ENCODE results near the gene NCK2. TPM values are rescaled to one million over a fixed set of nuclear protein-coding genes. Genes with fewer than 3 reads are reported as not detected.

Gene NCK2
- polyA plus RNA-seq, 1 experiment = 20.5 TPM

DNA sequence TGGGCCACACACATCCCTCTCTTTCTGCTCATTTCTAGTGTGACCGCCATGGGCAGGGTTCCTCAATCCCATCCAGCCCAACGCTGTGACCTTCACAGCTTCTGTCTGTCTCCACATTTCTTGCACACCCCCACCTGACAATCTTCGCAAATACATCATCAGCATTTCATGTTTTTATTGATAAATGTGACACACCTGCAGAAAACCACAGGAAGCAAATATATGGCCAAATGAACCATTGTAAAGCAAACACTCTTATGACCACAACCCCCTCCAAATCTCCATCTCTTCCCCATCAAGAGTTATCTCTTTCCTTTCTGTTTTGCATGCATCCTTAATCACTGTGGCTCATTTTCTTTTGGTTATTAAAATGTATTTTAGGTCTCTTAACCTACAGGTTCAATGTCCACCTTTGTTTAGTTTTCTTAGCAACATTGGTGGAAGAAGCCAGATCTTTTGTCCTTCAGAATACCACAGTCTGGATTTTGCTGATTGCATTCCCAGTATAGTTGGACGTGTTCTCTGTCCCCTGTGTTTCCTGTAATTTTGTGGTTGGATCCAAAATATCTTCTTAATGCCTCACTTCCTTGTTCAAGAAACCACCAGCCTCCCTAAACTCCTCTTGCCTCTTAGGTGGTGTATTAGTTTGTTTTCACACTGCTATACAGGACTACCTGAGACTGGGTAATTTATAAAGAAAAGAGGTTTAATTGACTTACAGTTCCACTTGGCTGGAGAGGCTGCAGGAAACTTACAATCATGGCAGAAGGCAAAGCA lies 9.8 kb upstream of the NCK2 start:
- CTCF ChIA-PET = no interaction called here
- Histone ChIP-seq H3K9me3 (ENCODE audit: control insufficient read depth, insufficient read depth, low read length) (no peaks in the 10 kb centered on the region), H3K27ac (ENCODE audit: low read depth, low read length) (no peak overlapping the region), H3K27me3 (ENCODE audit: control insufficient read depth, insufficient read depth, low read length) (peaks cover 7% of the 10 kb centered on the region), H3K4me3 (ENCODE audit: low read depth, low read length) (no peak overlapping the region)
- DNase-seq (ENCODE audit: low read depth, low spot score) = no peak
- POLR2A ChIA-PET = no interaction called here
- TF ChIP-seq, protein P1, sequence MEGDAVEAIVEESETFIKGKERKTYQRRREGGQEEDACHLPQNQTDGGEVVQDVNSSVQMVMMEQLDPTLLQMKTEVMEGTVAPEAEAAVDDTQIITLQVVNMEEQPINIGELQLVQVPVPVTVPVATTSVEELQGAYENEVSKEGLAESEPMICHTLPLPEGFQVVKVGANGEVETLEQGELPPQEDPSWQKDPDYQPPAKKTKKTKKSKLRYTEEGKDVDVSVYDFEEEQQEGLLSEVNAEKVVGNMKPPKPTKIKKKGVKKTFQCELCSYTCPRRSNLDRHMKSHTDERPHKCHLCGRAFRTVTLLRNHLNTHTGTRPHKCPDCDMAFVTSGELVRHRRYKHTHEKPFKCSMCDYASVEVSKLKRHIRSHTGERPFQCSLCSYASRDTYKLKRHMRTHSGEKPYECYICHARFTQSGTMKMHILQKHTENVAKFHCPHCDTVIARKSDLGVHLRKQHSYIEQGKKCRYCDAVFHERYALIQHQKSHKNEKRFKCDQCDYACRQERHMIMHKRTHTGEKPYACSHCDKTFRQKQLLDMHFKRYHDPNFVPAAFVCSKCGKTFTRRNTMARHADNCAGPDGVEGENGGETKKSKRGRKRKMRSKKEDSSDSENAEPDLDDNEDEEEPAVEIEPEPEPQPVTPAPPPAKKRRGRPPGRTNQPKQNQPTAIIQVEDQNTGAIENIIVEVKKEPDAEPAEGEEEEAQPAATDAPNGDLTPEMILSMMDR (IDR thresholded peaks at IDR 0.05; ENCODE audit: low read depth, low read length) = no peak

DNA sequence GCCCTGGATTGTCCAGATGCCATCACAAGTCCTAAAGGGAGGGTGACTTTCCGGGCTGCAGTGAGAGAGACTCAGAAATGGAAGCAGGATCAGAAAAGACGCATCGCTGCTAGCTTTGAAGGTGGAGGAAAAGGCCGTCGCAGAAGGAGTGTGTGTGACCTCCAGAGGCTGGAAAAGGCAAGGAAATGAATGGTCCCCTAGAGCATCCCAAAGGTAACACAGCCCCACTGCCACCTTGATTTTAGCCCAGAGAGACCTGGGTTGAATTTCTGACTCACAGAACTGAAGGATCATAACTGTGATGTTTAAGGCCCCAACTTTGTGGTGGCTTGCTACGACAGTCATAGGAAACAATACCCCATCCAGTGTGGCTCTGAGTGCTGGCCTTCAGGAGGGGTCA lies 8.6 kb upstream of the NCK2 start:
- TF ChIP-seq, protein P1 (IDR thresholded peaks at IDR 0.05; ENCODE audit: low read depth, low read length) = no peak
- ChIA-PET CTCF (no interaction called here), POLR2A (no interaction called here)
- DNase-seq (ENCODE audit: low read depth, low spot score) = no peak
- Histone ChIP-seq H3K27me3 (ENCODE audit: control insufficient read depth, insufficient read depth, low read length) (peaks cover 5% of the 10 kb centered on the region), H3K27ac (ENCODE audit: low read depth, low read length) (no peak overlapping the region), H3K9me3 (ENCODE audit: control insufficient read depth, insufficient read depth, low read length) (no peaks in the 10 kb centered on the region), H3K4me3 (ENCODE audit: low read depth, low read length) (no peak overlapping the region)

DNA sequence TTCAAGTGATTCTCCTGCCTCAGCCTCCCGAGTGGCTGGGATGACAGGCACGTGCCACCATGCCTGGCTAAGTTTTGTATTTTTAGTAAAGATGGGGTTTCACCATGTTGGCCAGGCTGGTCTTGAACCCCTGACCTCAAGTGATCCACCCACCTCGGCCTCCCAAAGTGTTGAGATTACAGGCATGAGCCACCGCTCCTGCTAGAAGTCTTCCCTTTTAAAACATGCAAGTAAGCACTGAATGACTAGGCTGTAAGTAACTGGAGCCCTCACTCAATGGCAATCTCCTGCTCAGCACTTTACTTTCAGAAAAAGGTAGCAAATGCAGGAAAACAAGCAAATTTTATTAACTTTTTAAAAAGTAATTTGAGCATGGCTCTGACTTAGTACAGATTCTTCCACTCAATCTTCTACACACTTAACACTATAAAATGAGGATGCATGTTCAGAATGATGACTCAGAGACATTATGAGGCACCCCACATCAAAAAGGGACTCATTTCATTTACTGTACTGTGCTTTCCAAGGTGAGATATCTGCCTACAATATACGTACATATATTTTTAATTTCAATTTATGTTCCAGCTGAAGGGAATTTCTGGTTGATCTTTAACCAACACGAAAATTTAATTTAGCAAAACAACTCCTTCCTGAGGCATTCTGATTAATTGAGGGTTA lies 6.6 kb upstream of the NCK2 start:
- no peak for DNase-seq (ENCODE audit: low read depth, low spot score)
- H3K27ac ChIP-seq (ENCODE audit: low read depth, low read length) = no peak overlapping the region
- peaks cover 5% of the 10 kb centered on the region for H3K27me3 ChIP-seq (ENCODE audit: control insufficient read depth, insufficient read depth, low read length)
- TF ChIP-seq, protein P1 (IDR thresholded peaks at IDR 0.05; ENCODE audit: low read depth, low read length) = no peak
- no peak overlapping the region for H3K4me3 ChIP-seq (ENCODE audit: low read depth, low read length)
- ChIA-PET CTCF (interaction anchor here (0.6 kb wide), 1 partner anchor 410 kb away, joined by 3 read pairs; no protein-coding TSS in a partner anchor), POLR2A (no interaction called here)
- no peaks in the 10 kb centered on the region for H3K9me3 ChIP-seq (ENCODE audit: control insufficient read depth, insufficient read depth, low read length)

DNA sequence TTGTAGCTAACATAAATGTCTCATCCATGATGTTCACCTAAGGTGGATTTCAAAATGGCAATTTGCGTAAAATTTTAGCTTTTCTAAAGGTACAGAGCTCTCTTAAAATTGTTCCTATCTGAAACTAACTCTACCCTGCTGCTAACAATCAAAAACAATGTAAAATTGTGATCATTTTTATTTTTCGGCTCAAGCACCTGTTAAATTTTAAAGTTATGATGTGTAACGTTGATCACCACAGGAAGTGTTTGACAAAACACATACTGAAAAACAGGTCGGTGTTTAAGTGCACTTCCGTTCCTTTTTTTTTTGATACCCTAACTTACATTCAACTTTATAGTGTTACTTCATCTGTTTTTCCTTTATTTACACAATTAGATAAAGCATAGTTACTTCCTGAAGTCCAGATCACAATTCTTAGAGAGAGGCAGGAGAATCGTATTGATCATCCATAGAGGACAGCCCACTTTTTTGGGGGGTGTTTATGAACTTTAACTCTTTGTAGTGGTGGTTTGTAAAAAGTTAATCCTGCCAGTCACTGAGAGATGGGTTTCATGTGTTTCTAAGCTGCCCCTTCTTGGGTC lies 6.0 kb upstream of the NCK2 start:
- Histone ChIP-seq H3K9me3 (ENCODE audit: control insufficient read depth, insufficient read depth, low read length) (no peaks in the 10 kb centered on the region), H3K4me3 (ENCODE audit: low read depth, low read length) (no peak overlapping the region), H3K27ac (ENCODE audit: low read depth, low read length) (no peak overlapping the region), H3K27me3 (ENCODE audit: control insufficient read depth, insufficient read depth, low read length) (peaks cover 5% of the 10 kb centered on the region)
- DNase-seq (ENCODE audit: low read depth, low spot score) = no peak
- TF ChIP-seq, protein P1 (IDR thresholded peaks at IDR 0.05; ENCODE audit: low read depth, low read length) = no peak
- CTCF ChIA-PET = interaction anchor here (0.6 kb wide), 2 partner anchors 409 to 807 kb away, joined by 3 to 6 read pairs; no protein-coding TSS in a partner anchor
- POLR2A ChIA-PET = no interaction called here

DNA sequence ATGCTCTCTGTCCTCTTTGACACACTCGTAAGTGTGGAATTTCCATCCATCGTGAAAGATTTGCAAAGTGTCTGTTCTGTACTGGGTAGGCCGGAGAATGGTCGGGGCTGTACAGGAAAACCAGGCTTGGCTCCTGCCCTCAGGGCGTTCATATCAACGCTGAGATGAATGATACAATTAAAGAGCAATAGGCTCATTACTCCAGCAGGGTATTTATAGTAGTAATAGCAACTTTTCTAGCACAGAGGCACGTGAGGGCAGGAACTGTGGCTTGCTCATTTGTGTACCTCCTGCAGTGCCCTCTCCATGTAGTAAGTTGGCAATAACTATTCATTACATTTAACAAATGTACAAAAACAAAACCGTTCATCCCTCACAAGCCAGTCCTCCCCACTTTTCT lies 5.3 kb upstream of the NCK2 start:
- no peak for DNase-seq (ENCODE audit: low read depth, low spot score)
- ChIA-PET CTCF (no interaction called here), POLR2A (no interaction called here)
- H3K27me3 ChIP-seq (ENCODE audit: control insufficient read depth, insufficient read depth, low read length) = peaks cover 5% of the 10 kb centered on the region
- no peak overlapping the region for H3K27ac ChIP-seq (ENCODE audit: low read depth, low read length)
- no peaks in the 10 kb centered on the region for H3K9me3 ChIP-seq (ENCODE audit: control insufficient read depth, insufficient read depth, low read length)
- no peak overlapping the region for H3K4me3 ChIP-seq (ENCODE audit: low read depth, low read length)
- TF ChIP-seq, protein P1 (IDR thresholded peaks at IDR 0.05; ENCODE audit: low read depth, low read length) = no peak
